ENCODE measurements around the gene KLHL30.
"Not testable (repeated sequence)": the region's sequence is repeated elsewhere in the genome, so short reads cannot be mapped to it uniquely, and the experiment has no call there.

The KLHL30 gene

DNA sequence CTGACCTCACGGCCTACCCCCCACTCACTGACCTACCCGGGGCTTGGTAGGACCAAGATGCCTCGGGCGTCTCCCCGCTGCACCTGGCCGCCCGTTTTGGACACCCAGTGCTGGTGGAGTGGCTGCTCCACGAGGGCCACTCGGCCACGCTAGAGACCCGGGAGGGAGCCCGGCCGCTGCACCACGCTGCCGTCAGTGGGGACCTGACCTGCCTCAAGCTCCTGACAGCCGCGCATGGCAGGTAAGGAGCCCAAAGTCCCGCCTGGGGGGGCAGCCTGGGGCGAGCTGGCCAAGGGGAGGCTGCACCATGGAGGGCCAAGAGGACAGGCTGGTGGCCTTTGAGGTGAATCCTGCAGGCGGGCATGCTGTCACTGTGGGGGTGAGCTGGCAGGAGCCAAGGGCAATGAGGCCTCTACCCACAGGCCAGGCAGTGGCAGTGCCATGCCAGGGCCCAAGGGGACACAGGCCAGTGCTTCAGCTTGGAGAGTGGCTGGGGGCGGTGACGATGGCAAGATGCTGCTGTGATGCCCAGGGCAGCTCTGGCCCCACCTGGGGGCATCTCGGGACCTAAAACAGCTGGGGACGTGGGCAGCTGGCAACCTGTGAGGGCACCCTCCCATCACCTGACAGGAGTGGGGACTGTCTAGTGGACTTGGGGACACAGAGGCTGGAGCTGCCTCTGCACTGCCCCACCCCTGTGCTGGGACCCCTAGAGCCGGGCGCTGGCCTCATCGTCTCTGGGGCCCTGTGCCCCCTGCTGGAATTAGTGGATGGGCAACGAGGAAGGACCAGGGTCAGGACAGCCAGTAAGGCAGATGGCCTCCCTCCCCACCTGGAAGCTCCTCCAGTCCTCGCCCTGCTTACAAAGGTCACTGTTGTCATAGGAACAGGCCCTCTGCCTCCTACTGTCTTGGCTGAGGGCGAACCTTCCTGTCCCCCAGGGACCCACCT lies 36.3 kb upstream of the KLHL30 start:
- peak; percentile 21 for DNase-seq (ENCODE audit: low spot score)

DNA sequence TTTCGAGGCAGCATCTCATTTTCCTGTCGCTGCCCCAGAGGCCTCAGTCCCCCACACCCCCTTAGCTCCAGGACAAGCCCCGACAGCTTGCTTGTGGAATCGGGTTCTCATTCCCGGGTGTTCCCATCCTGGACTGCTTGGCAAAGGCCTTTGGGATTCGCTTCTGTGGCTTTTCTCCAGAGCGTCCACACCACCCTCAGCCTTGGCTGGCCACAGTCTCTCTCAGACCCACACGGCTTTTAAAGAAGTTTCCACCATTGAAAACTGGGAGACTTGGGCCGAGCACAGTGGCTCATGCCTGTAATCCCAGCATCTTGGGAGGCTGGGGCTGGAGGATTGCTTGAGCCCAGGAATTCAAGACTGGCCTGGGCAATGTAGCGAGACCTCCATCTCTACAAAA lies 35.6 kb upstream of the KLHL30 start:
- DNase-seq (ENCODE audit: low spot score), result peak; percentile 17

DNA sequence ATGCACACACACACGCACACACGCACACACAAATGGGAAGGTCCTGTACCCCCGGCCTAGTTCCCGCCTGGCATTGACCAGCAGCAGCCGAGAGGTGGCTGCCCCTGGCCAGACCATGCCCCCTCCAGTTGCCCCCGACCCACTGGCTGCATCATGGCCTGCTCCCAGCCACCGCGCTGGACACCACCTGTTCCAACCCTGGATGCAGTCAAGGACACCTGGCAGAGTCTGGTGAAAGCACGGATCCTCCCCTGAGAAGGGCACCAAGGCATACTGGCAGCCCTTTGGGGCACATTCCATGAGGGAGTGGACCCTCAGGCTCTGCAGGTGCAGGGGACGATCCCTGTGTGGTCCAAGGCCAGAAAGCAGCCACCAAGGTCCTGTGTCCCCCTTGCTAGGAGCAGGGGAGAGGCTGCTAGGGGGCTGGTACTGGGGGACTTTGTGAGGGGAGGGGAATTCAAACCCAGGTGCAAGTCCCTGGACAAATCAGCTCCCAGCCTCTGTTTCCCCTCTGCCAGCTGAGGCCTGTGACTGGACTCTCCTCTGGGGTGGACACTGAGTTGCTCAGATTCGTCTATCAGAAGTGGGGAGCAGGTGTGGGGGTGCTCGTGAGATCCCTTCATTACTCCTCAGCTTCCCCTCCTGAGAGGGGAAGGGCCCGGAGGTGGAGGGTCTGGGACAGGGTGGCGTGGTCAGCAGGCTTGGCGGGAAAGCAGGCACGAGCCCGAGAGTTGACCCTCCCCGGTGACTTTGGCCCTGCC lies 34.8 kb upstream of the KLHL30 start:
- DNase-seq (ENCODE audit: low spot score), result peak; percentile 8

DNA sequence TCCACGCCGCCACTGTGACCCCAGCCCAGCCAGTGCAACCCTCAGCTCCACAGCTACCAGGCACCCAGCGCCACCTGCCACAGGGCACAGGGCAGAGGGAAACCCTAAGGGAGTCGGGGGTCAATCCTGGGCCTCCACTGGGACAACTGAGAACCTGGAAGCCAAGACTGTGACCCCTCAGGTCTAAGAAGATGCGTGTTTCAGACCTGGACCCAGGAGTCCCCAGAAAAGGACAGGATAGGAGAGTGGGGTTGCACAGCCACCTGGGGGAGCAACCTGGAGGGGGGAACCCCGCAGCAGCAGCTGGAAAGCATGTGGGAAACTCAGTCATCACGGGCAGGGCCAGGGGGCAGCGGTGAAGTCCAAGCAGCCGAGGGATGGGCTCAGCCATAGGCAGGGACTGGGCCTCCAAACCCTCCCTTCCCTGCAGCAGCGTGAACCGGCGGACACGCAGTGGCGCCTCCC lies 34.2 kb upstream of the KLHL30 start:
- DNase-seq (ENCODE audit: low spot score), result peak; percentile 12

DNA sequence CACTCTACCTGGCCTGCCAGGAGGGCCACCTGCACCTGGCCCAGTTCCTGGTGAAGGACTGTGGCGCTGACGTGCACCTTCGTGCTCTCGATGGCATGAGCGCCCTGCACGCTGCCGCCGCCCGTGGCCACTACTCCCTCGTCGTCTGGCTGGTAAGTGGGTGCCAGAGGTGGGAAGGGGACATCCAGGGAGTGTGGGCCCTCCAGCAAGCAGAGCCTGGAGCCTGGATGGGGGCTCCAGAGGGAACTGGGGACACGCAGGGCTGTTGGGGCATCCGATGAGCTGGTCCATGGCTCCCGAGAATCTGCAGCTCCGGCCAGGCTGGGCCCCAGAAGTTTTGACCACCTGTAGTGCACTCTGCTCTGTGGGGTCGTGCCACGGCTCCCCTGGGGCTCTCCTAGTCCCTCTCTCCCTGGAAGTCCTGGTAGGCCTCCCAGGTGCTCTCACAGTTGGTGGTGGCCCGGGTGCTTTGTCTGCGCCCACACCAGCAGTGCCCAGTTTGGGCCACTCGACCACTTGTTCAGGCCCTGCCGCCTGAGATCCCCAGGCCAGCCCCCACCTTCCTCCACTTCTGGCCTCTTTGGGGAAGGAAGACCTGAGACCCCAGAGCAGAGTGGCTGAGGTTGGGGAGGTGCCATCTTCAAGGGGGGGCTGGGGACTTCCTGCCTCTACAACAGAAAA lies 33.6 kb upstream of the KLHL30 start:
- DNase-seq (ENCODE audit: low spot score), result peak; percentile 18

DNA sequence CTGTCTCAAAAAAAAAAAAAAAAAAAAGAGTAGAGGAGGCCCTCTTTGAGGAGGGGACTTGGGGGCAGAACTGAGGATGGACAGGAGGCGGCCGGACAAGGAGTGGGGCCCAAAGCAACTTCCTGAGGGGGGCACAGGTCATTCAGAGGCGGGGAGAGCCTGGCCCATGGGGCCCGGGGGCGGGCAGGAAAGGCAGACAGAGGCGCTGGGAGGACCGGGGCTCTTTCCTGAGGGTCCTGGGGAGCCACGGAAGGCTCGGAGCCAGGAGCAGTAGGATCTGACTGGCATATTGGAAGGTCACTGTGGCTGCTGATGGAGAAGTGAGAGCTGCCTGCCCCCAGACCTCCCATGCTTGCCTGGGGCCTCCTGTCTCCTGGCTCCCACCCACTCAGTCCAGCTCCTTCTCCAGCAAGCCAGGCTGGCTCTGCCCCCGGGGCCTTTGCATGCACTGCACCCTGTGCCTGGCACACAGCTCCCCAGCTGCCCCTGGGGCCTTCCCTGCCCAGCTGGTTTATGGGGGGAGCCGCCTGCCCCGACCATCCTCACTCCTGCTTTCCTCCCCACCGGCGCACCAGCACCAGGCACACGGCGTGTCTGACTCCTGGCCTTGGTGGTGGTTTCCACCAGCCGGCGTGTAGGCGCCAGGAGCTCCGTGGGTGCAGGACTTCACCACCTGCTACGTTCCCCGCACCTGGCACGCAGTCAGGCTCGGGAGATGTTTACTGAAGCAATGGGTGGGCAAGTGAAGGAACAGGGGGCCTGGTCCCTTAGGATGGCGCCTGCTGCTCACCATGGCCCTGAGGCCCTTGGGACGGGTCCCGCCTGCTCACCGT lies 32.7 kb upstream of the KLHL30 start:
- peak; percentile 16 for DNase-seq (ENCODE audit: low spot score)

DNA sequence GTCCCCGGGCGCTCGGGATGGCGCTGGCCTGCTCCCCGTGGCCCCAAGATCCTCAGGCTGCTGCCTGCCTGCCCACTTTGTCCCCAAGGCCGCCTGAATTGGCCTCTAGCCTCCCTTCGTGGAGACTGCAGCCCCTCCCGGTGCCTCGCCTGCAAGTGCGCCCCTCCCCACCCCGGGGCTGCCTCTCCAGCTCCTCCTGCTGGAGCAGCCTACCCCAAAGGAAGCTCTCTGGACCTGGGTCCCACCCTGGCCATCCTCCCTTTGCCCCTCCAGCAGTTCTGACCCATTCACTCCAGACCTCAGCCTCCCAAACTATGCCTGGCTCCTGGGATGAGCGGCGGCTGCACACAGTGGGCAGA lies 32.1 kb upstream of the KLHL30 start:
- peak; percentile 34 for DNase-seq (ENCODE audit: low spot score)

DNA sequence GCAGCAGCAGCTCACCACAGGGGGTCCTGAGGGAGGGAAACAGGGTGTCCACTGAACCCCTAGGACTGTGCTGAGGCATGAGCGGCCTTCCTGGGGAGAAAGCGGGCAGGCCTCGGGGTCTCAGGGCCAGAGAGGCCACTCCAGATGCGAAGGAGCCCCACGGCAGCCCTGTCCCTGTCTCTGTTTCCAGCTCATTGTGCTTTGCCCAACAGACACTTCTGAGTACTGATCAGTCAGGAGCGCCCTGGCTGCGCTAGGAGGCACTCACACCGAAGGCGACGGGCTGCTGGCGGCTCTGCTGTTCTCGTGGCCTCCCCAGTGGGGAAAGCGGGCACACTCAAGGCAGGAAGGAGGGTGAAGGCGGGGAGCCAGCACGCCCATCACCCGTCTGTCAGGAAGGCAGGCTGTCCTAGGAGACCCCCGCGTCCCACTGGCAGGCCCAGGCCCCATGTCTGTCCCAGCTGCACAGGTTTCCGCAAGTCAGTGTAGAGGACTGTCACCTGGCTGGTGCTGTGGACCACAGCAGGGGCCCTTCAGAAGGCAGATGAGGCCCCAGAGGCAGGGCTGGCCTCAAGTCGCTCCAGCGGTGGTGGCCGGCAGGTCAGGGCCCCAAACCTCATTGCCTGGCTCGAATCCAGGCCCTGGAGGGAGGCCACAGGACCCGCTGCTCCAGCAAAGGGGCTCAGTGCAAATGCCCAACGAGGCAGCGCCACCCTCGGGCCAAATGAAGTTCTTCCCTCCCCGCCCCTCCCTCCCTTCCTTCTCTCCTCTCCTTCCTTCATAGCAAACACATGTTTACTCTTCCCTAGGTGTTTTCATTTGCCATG lies 31.6 kb upstream of the KLHL30 start:
- peak; percentile 53 for DNase-seq (ENCODE audit: low spot score)

DNA sequence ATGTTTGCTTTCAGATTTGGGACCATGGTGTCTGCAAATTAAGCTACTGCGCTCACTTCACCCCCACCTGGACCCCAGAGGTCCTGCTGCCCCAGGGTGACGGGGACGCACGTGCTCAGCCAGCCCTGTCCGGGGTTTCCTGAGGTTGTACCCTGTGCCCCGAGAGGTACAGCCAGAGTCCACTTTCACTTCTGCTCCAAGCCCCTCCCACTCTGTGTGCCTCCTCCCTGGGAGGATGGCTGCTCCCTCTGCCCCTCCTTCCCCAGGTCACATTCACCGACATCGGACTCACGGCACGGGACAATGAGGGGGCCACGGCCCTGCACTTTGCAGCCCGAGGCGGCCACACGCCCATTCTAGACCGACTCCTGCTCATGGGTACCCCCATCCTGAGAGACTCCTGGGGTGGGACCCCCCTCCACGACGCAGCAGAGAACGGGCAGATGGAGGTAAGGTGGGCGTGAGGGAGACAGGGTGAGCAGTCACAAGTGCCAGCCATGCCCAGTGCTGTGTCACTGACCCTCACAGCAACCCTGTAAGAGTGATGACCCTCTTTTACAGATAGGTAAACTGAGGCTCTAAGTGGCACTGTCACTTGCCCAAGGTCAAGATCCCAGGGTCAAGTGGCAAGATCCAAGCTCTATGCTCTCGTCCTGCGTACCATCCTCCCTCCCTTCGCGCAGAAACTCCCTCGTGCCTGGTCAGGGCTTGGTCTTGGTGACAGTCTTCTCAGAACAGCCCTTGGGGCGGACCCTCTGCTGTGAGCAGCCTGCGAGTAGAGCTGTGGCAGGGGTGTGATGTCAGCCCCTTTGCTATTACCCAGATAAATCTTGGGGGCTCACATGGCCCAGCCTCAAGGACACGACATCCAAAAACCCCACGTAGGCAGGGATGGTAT lies 30.7 kb upstream of the KLHL30 start:
- DNase-seq (ENCODE audit: low spot score), result peak; percentile 18

DNA sequence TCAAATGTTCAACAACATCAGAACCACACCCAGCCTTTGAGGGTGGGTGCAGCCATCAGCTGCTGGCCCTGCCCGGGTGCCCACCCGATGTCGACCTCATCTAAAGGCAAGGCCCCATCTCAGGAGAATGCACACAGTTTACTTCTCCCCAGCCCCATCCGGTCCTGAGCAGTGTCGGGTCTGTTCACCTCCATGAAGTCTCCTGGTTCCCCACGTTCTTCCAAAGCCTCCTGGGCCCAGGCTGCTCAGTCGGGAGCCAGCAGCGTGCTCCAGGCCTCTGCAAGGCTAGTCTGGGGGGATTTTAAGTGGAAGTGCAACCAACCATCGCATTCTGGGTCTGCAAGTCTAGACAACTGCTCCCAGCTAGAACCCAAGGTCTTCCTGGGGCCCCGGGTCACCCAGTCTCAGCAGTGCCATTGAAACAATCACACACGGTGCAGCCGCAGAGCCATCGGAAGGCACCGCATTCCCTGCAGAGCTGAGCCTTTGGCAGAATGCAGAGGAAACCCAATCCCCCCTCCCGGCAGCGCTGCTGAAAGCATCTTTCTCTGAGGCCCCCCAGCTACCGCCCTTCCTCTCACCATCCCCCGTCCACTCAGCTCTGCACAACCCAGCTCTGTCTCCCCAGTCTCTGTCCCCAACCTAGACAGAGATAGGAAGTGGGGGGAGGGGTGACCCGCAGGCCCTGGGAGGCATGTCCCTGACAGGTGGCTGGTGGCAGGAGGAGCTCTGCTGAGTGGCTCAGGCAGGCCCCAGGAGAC lies 29.9 kb upstream of the KLHL30 start:
- peak; percentile 81 for DNase-seq (ENCODE audit: low spot score)

DNA sequence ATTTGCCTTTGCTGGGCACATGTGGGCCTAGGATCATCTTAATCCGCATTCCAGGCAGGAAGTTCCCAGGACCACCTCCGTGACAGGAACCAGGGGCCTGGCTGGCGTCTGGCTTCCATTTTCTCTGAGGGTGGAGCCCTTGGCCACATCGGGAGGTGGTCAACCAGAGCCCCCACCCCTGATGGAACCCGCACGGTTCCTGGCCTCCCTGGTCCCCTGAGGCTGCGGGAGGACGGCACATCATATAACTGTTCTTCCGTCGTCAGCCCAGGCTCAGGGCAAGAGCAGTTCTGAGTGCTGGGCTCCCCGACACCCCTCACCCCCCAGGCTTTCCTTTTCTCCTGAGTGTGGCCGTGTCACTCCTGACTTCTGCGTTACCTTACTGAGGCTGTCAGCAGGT lies 24.9 kb upstream of the KLHL30 start:
- DNase-seq (ENCODE audit: low spot score), result no peak

DNA sequence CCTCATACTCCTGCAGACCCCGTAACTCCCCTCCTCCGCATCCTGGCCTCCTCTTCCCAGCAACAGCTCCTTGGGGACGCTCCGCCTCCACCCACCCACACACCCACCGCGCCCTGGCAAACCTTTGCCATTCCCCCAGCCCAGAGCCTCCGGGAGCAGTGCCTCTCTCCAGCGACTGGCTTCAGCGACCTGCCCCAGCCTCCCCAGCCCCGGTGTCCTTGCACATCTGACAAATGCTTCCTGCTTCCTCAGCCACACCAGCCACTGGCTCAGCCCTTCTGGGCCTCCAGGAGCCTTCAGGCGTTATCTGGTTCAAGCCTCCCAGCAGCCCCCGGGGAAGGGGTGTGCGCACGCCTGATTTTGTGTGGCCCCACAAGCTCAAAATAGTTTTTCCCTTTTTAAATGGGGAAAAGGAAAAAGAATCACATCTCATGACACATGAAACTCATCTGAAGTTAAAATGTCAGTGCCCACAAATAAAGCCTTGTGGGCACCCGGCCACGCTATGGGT lies 24.1 kb upstream of the KLHL30 start:
- no peak for DNase-seq (ENCODE audit: low spot score)

DNA sequence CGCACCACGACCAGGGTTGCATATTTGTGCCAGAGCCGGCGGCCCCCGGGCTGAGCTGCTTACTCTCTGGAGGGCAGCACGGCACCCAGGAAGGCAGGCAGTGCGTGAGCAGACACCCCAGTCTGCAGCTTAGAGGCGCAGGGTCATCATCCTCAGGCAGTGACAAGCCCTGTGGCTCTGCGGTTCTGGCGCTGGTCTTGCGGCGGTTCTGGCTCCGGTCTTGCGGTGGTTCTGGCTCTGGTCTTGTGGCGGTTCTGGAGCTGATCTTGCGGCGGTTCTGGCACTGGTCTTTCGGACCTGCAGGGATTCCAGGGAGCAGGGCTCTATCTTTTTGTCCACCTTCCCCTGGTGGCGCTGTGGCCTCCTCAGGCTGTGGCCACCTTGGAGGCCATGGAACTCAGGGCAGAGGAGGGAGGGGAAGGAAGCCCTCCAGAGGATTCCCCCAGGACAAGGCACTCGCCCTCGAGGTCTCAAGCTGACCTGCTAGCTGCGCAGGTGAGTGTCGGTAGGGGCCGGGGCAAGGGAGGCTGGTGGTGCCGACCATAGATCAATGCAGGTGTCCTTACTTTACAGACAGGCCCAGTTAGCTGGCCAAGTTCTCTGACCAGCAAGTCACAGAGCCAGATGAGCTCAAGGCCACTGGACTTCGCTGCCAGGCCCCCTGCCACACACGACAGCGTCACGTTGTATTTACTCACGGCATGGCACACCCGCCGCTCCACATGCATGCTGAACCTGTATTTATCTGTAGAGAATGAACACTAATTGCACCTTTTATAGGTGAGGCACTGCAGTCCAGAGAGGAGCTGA lies 23.4 kb upstream of the KLHL30 start:
- no peak for DNase-seq (ENCODE audit: low spot score)

DNA sequence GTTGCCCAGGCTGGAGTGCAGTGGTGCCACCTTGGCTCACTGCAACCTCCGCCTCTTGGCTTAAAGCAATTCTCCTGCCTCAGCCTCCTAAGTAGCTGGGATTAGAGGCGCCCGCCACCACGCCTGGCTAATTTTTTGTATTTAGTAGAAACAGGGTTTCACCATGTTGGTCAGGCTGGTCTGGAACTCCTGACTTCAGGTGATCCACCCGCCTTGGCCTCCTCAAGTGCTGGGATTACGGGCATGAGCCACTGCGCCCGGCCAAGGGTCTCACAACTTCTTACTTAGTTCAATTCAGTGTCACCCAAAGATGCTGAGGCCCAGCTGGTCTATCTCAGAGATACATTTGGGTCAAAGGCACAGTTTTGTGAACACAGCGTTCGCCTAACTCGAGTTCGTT lies 22.8 kb upstream of the KLHL30 start:
- DNase-seq (ENCODE audit: low spot score), result not testable (repeated sequence)

DNA sequence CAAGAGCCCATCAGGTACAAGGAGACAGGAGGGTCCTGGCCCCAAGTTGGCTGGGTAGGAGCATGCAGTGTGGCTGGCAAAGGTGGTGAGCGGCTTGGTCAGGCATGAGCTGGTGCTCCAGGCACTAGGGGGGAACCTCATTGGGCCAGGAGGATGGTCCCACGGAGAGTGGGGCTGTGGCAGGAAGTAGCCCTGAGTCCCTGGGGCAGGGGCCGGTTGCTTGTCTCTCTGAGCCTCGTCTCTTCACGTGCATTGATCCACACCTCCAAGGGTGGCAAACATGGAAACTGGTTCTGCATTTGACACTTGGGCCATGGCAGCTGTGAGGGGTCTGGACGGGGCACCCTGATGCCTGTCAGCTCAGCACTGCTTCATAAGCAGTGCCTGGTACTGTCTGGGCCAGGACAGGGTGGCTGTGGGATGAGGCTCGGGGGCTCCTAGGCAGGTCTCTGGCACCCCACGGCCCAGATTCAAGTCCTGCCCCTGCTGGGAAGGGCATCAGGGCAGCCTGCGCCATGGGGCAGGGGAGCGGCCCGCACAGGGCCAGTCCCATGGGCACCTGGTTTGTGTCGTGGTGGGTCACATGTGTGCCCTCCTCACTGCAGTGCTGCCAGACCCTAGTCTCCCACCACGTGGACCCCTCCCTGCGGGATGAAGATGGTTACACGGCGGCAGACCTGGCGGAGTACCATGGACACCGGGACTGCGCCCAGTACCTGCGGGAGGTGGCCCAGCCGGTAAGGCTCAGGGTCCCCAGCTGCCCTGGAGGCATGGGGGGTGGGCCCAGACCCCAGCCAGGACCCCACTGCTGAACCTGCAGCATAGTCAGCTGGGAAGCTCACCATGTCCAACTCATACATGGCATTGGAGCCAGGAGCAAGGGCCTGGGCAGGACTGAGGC lies 21.9 kb upstream of the KLHL30 start:
- no peak for DNase-seq (ENCODE audit: low spot score)

DNA sequence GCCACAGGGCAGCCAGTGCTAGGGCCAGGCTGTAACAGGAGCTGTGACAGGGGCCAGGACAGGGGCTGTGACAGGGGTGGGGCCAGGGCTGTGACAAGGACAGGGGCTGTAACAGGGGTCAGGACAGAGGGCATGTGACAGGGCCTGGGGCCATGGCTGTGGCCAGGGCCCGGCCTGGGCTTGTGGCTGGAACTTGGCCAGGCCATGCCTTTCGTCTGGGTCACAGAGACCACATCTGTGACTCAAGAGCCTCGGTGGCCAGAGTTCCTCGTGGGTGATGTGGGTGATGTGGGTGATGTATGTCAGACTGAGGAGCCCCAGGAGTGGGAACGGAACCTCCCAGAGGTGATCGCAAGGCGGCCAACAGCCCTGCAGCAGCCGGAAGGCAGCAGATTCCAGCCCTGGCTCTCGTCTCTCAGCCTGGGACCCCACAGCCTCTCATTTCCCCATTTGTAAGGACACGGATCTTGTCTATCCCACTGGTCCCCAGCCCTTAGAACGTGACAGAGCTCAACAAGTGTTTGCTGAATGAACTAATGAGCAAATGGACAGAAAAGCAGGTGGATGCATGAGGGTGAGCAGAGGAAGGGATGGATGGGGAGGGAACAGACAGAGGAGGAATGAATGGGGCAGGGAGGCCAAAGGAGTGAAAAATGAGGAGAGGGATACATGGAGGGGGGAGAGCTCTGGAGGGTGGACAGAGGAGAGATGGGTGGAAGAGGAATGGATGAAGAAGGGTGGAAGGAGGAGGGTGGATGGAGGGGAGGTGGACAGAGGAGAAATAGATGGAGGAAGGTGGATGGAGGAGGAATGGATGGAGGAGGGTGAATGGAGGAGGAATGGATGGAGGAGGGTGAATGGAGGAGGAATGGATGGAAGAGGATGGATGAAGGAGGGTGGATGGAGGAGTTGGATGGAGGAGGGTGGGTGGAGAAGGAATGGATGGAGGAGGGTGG lies 21.0 kb upstream of the KLHL30 start:
- DNase-seq (ENCODE audit: low spot score), result no peak
